ENCODE results near the gene RGS5. TPM values are rescaled to one million over a fixed set of nuclear protein-coding genes. Genes with fewer than 3 reads are reported as not detected.
A peak's percentile ranks its signal among the peaks of the same experiment; 100 is the strongest.

RGS5 gene
- total and polyA plus RNA-seq, 2 experiments from 2014 or later = 23.4 to 48.3 TPM

DNA sequence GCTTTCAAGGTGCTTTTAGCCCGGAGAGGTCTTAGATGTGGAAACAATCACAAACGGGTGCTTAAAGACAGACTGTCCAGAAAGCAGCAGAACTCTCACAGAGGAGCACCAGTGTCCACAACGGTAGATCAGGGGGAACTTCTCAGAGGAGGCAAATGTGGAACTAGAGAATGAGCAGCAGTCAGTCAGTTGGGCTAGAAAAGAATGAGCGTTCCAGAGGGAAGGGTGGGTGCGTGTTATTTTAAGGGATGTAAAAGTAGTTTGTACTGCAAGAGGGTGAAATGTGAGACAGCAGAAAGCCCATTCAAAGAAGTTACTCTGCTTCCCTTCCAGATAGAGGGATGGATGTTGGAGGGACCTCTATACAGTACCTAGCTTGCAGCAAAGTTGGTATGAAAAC is 30.9 kb downstream of the RGS5 start:
- no peak overlapping the region for H3K27ac ChIP-seq (ENCODE audit: low read depth)
- Mint-ChIP-seq H3K4me3 (no peak overlapping the region), H3K9me3 (no peaks in the 10 kb centered on the region), H3K27ac (no peak overlapping the region), H3K36me3 (ENCODE audit: low read depth) (no peaks in the 10 kb centered on the region), H3K27me3 (ENCODE audit: insufficient read depth, low read depth, poor library complexity) (no peaks in the 10 kb centered on the region), H3K4me1 (peaks cover 18% of the 10 kb centered on the region; the same call in 2 of the 3 replicates)
- H3K4me3 ChIP-seq = no peak overlapping the region
- no peaks in the 10 kb centered on the region for H3K27me3 ChIP-seq (ENCODE audit: insufficient read depth)
- 0 out of 2 replicates have a peak overlapping the region, but pooled peaks have one; percentile 38 for H2AFZ ChIP-seq
- H3K79me2 ChIP-seq (replicated peaks; ENCODE audit: insufficient read depth) = no peaks in the 10 kb centered on the region
- DNase-seq (ENCODE audit: low spot score) (no peak), ATAC-seq (no peak)
- H3K4me1 ChIP-seq (ENCODE audit: insufficient read depth) = peaks cover 13% of the 10 kb centered on the region; the same call in 1 of the 2 replicates
- H3K9me2 ChIP-seq (ENCODE audit: insufficient read depth) = no peaks in the 10 kb centered on the region
- no peak for TF ChIP-seq CREB1 (CRISPR knock-in tag; IDR thresholded peaks at IDR 0.05; ENCODE audit: low read depth)
- TF ChIP-seq EZH2 (IDR thresholded peaks at IDR 0.05; ENCODE audit: low read depth, unreplicated experiment) = no peak
- TF ChIP-seq EZH2phosphoT487 (IDR thresholded peaks at IDR 0.05; ENCODE audit: unreplicated experiment) = no peak
- no peak for TF ChIP-seq NANOG (IDR thresholded peaks at IDR 0.05; ENCODE audit: borderline replicate concordance)
- no peak for TF ChIP-seq ZNF114 (CRISPR knock-in tag; IDR thresholded peaks at IDR 0.05)
- no peak for TF ChIP-seq JUNB (IDR thresholded peaks at IDR 0.05; ENCODE audit: unreplicated experiment)
- TF ChIP-seq, protein P1, sequence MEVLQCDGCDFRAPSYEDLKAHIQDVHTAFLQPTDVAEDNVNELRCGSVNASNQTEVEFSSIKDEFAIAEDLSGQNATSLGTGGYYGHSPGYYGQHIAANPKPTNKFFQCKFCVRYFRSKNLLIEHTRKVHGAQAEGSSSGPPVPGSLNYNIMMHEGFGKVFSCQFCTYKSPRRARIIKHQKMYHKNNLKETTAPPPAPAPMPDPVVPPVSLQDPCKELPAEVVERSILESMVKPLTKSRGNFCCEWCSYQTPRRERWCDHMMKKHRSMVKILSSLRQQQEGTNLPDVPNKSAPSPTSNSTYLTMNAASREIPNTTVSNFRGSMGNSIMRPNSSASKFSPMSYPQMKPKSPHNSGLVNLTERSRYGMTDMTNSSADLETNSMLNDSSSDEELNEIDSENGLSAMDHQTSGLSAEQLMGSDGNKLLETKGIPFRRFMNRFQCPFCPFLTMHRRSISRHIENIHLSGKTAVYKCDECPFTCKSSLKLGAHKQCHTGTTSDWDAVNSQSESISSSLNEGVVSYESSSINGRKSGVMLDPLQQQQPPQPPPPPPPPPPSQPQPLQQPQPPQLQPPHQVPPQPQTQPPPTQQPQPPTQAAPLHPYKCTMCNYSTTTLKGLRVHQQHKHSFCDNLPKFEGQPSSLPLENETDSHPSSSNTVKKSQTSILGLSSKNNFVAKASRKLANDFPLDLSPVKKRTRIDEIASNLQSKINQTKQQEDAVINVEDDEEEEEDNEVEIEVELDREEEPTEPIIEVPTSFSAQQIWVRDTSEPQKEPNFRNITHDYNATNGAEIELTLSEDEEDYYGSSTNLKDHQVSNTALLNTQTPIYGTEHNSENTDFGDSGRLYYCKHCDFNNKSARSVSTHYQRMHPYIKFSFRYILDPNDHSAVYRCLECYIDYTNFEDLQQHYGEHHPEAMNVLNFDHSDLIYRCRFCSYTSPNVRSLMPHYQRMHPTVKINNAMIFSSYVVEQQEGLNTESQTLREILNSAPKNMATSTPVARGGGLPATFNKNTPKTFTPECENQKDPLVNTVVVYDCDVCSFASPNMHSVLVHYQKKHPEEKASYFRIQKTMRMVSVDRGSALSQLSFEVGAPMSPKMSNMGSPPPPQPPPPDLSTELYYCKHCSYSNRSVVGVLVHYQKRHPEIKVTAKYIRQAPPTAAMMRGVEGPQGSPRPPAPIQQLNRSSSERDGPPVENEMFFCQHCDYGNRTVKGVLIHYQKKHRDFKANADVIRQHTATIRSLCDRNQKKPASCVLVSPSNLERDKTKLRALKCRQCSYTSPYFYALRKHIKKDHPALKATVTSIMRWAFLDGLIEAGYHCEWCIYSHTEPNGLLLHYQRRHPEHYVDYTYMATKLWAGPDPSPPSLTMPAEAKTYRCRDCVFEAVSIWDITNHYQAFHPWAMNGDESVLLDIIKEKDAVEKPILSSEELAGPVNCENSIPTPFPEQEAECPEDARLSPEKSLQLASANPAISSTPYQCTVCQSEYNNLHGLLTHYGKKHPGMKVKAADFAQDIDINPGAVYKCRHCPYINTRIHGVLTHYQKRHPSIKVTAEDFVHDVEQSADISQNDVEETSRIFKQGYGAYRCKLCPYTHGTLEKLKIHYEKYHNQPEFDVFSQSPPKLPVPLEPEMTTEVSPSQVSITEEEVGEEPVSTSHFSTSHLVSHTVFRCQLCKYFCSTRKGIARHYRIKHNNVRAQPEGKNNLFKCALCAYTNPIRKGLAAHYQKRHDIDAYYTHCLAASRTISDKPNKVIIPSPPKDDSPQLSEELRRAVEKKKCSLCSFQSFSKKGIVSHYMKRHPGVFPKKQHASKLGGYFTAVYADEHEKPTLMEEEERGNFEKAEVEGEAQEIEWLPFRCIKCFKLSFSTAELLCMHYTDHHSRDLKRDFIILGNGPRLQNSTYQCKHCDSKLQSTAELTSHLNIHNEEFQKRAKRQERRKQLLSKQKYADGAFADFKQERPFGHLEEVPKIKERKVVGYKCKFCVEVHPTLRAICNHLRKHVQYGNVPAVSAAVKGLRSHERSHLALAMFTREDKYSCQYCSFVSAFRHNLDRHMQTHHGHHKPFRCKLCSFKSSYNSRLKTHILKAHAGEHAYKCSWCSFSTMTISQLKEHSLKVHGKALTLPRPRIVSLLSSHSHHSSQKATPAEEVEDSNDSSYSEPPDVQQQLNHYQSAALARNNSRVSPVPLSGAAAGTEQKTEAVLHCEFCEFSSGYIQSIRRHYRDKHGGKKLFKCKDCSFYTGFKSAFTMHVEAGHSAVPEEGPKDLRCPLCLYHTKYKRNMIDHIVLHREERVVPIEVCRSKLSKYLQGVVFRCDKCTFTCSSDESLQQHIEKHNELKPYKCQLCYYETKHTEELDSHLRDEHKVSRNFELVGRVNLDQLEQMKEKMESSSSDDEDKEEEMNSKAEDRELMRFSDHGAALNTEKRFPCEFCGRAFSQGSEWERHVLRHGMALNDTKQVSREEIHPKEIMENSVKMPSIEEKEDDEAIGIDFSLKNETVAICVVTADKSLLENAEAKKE (CRISPR knock-in tag; IDR thresholded peaks at IDR 0.05) = no peak
- TF ChIP-seq STAT1 (IDR thresholded peaks at IDR 0.05; ENCODE audit: unreplicated experiment) = no peak
- TF ChIP-seq, protein P2, sequence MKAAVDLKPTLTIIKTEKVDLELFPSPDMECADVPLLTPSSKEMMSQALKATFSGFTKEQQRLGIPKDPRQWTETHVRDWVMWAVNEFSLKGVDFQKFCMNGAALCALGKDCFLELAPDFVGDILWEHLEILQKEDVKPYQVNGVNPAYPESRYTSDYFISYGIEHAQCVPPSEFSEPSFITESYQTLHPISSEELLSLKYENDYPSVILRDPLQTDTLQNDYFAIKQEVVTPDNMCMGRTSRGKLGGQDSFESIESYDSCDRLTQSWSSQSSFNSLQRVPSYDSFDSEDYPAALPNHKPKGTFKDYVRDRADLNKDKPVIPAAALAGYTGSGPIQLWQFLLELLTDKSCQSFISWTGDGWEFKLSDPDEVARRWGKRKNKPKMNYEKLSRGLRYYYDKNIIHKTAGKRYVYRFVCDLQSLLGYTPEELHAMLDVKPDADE (IDR thresholded peaks at IDR 0.05) = no peak
- TF ChIP-seq, protein P3, sequence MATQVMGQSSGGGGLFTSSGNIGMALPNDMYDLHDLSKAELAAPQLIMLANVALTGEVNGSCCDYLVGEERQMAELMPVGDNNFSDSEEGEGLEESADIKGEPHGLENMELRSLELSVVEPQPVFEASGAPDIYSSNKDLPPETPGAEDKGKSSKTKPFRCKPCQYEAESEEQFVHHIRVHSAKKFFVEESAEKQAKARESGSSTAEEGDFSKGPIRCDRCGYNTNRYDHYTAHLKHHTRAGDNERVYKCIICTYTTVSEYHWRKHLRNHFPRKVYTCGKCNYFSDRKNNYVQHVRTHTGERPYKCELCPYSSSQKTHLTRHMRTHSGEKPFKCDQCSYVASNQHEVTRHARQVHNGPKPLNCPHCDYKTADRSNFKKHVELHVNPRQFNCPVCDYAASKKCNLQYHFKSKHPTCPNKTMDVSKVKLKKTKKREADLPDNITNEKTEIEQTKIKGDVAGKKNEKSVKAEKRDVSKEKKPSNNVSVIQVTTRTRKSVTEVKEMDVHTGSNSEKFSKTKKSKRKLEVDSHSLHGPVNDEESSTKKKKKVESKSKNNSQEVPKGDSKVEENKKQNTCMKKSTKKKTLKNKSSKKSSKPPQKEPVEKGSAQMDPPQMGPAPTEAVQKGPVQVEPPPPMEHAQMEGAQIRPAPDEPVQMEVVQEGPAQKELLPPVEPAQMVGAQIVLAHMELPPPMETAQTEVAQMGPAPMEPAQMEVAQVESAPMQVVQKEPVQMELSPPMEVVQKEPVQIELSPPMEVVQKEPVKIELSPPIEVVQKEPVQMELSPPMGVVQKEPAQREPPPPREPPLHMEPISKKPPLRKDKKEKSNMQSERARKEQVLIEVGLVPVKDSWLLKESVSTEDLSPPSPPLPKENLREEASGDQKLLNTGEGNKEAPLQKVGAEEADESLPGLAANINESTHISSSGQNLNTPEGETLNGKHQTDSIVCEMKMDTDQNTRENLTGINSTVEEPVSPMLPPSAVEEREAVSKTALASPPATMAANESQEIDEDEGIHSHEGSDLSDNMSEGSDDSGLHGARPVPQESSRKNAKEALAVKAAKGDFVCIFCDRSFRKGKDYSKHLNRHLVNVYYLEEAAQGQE (IDR thresholded peaks at IDR 0.05; ENCODE audit: unreplicated experiment) = no peak
- TF ChIP-seq ZNF331 (CRISPR knock-in tag; IDR thresholded peaks at IDR 0.05; ENCODE audit: low read depth) = no peak
- TF ChIP-seq POLR2AphosphoS5 (IDR thresholded peaks at IDR 0.05; ENCODE audit: low read depth) = no peak
- TF ChIP-seq, protein P4, sequence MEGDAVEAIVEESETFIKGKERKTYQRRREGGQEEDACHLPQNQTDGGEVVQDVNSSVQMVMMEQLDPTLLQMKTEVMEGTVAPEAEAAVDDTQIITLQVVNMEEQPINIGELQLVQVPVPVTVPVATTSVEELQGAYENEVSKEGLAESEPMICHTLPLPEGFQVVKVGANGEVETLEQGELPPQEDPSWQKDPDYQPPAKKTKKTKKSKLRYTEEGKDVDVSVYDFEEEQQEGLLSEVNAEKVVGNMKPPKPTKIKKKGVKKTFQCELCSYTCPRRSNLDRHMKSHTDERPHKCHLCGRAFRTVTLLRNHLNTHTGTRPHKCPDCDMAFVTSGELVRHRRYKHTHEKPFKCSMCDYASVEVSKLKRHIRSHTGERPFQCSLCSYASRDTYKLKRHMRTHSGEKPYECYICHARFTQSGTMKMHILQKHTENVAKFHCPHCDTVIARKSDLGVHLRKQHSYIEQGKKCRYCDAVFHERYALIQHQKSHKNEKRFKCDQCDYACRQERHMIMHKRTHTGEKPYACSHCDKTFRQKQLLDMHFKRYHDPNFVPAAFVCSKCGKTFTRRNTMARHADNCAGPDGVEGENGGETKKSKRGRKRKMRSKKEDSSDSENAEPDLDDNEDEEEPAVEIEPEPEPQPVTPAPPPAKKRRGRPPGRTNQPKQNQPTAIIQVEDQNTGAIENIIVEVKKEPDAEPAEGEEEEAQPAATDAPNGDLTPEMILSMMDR (conservative IDR thresholded peaks at IDR 0.05; ENCODE audit: low read depth in 2 of 2) = no peak
- no peaks in the 10 kb centered on the region for H3F3A ChIP-seq (replicated peaks; ENCODE audit: low read depth)
- H3K4me2 ChIP-seq = no peak overlapping the region
- H3K36me3 ChIP-seq (ENCODE audit: insufficient read depth) = no peaks in the 10 kb centered on the region
- no peaks in the 10 kb centered on the region for H4K20me1 ChIP-seq (replicated peaks; ENCODE audit: insufficient read depth)
